Activated CD4-positive, alpha-beta T cell treated with anti-CD3 and anti-CD28 coated beads, Interleukin-2, amount 50 U/mL, for 4 hours (primary cell): Measurements from ENCODE around the gene OR5A1.

Experiments
- DNase-seq, 2 experiments: peaks; one replicate each; pipeline ENCODE4 v3.0.0-alpha.2; 2020

OR5A1 gene

DNA sequence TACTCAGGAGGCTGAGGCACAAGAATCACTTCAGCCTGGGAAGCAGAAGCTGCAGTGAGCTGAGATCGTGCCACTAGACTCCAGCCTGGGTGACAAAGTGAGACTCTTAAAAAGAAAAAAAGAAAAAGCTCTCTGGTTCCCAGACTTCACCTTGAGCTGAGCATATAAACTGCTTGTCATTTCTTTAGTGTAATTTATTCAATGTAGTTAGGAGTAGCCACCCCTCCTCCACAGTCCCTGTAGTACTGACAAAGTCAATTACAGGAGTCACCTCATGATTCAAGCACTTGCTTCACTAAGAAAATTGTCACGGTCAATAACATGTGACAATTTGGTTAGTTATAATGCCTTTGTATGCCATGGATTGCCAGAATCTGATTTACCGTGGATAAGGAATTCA, 44.1 kb downstream of the OR5A1 start:
- no peak for DNase-seq
